Epithelial cell of esophagus (primary cell): Measurements from ENCODE around the gene GPSM1.

Experiments
- DNase-seq: peaks from one replicate; pipeline ENCODE4 v3.0.0; 2010; ENCODE audit warnings: low read depth
- H3K4me3 ChIP-seq: 2 replicates; pipeline ENCODE4 v1.5.1; 2011; ENCODE audit warnings: mild to moderate bottlenecking, low read length, control low read depth
- TF ChIP-seq, protein P1 (sequence below): IDR thresholded peaks from 2 replicates; pipeline ENCODE4 v1.5.1; 2011; ENCODE audit warnings: low read depth, mild to moderate bottlenecking, low read length, control low read depth, inconsistent platforms; ENCODE audit not compliant: insufficient read depth; ENCODE audit errors: missing control alignments

The GPSM1 gene

GRCh38 chr9:136389396-136389795, 62.1 kb downstream of the GPSM1 start:
- TF ChIP-seq, protein P1, sequence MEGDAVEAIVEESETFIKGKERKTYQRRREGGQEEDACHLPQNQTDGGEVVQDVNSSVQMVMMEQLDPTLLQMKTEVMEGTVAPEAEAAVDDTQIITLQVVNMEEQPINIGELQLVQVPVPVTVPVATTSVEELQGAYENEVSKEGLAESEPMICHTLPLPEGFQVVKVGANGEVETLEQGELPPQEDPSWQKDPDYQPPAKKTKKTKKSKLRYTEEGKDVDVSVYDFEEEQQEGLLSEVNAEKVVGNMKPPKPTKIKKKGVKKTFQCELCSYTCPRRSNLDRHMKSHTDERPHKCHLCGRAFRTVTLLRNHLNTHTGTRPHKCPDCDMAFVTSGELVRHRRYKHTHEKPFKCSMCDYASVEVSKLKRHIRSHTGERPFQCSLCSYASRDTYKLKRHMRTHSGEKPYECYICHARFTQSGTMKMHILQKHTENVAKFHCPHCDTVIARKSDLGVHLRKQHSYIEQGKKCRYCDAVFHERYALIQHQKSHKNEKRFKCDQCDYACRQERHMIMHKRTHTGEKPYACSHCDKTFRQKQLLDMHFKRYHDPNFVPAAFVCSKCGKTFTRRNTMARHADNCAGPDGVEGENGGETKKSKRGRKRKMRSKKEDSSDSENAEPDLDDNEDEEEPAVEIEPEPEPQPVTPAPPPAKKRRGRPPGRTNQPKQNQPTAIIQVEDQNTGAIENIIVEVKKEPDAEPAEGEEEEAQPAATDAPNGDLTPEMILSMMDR: no peak
- no peak overlapping the region for H3K4me3 ChIP-seq

DNA sequence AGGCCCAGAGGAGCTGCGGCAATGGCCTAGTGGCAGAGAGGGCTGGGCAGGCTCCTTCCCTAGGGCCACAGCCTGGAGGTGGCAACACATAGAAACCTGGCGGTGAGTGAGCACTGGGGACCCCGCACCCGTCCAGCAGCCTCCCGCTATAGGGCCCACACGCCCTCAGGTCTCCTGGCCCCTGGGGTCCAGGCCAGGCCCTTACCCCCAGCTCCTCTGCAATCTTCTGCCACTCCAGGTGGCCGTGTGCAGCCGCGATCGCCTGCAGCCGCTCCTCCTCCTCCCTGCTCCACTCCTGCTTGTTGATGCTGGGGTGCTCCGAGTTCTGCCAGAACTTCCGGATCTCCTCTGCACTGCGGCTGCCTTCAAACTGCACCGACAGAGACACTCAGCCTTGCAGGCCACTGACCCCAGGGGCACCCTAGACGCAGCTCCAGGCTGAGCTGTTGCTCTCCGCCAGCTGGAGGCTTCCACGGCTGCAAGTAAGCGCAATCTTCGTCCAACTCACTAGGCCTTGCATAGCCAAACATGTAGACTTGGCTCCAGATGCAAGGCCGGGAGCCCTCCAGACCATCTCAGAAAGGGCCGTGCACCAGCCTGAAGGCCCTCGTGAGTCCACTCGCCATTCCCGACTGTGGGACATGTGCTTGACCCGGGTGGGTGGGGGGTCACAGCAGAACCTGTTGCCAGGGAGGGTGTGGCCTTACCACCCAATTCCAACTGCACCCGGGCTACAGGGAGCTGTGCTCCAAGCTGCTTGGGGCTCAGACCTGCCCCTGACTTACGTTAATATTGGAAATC, 64.6 kb downstream of the GPSM1 start:
- TF ChIP-seq, protein P1: no peak
- DNase-seq: no peak
- no peak overlapping the region for H3K4me3 ChIP-seq

More at GRCh38 chr9:136389396-136389795, 62.1 kb downstream of the GPSM1 start:
- no peak for DNase-seq

DNA sequence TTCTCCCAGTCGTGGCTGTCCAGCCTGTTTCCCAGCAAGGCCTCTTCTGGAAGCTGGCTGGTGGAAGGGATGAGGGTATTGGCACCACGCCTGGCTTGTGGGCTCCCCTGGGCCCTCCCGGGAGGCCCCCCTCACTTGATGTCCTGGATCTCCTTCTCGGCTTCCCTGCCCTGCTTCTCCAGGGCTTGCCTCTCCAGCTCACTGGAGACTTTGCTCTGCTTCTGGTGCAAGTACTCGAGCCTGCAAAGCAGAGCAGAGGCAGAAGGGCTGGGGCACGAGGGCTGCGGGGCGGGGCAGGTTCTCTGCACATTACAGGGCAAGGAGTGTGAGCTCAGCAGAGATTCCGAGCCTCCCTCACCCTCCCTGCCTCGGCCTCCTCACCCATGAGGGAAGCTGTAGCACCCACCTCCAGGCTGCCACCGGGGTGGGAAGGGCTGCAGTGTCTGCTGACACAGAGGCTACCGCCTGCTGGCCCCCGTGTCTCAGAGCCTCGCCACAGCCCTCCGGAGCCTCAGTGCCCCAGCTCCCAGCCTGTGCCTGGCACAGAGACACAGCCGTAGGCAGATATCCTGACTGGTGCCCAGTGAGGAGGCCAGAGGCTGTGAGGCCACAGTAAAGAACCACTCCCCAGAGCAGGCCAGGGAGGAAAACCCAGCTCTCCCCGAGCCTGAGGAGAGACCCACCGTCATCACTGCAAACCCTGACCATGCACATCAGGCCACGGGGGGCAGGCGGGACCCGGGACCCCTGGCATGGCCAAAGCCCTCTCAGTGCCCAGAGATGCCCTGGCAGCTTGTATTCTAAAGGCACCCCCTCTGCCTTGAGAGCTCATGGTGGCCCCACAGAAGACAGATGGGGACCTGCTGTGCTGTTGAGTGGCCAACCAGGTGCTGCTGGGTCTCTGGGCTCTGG, 65.5 kb downstream of the GPSM1 start:
- TF ChIP-seq, protein P1: no peak

DNA sequence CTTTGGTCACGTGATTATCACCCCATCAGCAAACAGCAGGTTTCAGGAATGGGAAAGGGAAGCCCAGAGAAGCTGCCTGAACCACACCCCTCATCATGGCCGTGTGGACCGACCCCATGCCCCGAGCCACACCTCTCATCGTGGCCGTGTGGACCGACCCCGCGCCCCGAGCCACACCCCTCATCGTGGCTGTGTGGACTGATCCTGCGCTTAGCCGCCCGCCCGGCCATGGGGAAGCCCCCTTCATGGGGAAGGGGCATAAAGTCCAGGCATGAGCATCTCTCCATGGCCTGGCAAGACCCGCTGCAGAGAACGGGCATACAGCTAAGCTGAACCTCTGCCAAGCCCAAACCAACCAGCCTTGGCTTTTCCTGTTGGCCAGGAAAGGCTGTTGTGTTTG, 66.2 kb downstream of the GPSM1 start:
- DNase-seq: no peak
- TF ChIP-seq, protein P1: no peak
- no peak overlapping the region for H3K4me3 ChIP-seq

More for the DNA sequence above, 65.5 kb downstream of the GPSM1 start:
- H3K4me3 ChIP-seq: no peak overlapping the region
- DNase-seq: no peak

- TF ChIP-seq, protein P1: no peak
- DNase-seq: no peak
- H3K4me3 ChIP-seq: no peak overlapping the region
Measured at GRCh38 chr9:136394312-136395019, 67.1 kb downstream of the GPSM1 start.

GRCh38 chr9:136395020-136395340, 67.6 kb downstream of the GPSM1 start:
- TF ChIP-seq, protein P1: no peak
- no peak for DNase-seq
- H3K4me3 ChIP-seq: no peak overlapping the region
